ENCODE measurements around the gene ERICH3.
"Not testable (repeated sequence)": the region's sequence is repeated elsewhere in the genome, so short reads cannot be mapped to it uniquely, and the experiment has no call there.

Gene ERICH3

DNA sequence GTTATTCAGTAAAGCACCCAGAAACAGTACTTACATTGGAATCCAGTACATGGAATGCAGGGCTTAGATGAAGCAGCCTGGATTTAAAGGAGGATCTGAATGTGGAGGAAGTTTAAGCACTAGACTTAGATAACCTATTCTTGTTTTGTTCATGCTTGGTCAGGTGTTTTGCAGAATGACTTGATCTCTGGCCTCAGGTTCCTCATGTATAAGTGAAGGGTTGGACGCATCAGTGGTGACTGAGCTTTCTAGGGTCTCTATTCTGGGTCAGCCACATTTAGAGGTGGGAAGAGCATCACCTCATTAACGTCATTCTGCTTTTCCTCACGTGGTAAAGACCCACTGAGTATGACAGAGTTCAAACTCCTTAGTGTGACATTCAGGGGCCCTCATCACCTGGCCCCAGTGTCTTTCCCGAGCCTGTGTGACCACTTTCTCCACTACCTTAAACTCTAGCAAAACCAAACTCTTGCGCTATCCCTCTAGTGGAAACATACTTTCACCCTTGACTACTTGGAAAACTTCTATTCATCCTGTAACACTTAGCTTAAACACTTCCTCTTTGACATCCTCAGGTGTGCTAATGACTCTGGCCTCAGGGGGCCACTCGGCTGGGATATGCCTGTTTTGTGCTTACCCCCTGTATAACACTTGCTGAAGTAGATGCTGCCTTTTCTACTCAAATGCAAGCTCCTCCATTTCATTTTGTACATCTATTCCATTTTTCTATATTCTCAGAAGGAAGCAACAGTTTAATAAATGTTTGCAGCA, 871 bp upstream of the ERICH3 start:
- DNase-seq, result no peak

DNA sequence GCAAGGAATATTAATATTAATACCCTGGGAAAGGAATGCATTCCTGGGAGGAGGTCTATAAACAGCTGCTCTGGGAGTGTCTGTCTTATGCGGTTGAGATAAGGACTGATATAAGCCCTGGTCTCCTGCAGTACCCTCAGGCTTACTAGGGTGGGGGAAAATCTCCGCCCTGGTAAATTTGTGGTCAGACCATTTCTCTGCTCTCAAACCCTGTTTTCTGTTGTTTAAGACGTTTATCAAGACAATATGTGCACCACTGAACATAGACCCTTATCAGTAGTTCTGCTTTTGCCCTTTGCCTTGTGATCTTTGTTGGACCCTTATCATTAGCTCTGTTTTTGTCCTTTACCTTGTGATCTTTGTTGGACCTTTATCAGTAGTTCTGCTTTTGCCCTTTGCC, 2.7 kb downstream of the ERICH3 start:
- DNase-seq, result not testable (repeated sequence)

DNA sequence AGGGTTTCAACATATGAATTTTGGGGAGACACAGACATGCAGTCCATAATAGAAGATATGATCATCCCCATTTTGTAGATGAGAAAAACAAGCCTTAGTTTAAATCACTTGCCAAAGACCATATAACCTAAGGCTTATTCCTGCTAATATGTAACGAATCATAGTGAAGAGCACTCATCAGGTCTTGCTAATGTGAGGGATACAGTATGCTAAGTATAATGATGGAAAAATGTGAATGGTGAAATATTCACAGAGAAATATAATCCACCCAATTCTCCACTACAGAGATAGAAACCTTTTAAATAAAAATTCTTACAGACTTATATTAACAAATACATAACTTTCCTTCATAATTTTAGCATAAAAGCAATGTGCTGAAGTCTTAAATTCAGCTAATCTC, 18.9 kb downstream of the ERICH3 start:
- DNase-seq, result no peak

DNA sequence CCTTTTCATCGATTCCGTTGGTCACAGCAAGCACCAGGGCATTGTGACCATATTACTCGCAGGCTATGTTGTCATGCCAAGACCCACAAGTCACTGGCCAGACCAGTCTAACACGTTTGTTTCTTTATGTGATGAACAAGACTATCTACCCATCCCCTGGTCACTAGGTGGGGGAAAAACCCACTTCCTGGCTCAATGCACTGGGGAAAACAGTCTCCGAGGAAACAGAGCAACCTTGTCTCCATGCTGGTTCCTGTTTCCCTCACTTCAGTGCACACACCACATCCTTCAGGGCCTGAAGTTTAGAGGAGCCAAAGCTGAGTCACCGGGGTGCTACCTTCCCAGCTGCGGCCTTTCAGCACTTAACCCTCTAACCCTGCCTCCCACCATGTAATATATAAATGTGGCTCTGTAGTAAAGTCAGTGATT, 20.9 kb downstream of the ERICH3 start:
- DNase-seq, result no peak

DNA sequence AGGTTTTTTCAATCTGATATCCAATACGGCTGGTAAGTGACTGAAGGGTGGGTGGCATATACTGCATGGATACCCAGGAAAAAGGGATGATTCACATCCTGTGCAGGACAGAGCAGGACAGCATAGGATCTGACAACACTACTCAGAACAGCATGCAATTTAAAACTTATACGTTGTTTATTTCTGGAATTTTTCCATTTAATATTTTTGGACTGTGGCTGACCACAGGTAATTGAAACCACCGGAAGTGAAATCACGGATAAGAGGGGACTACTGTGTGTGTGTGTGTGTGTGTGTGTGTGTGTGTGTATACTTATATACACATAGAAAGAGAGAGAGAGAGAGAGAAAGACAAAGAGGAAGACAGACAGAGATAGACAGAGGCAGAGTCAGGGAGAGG, 23.0 kb downstream of the ERICH3 start:
- no peak for DNase-seq

DNA sequence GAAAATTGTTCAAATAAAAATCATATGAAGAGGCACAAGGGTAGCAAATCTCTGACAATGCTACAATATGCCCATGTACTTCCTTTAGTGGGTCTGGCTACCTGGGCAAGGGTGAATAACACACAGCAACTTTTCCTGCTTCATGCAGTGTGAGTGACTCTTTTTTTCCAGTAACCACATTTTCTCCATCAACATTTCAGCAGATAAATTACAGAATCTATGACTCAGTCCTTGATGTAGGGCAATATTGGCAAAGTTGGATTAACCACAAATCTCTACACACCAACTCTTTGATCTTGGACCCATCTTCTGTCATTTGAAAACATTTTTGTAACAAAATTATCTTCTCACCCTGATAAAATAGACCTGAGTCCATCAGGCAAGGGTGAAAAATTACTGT, 31.7 kb downstream of the ERICH3 start:
- DNase-seq, result no peak

DNA sequence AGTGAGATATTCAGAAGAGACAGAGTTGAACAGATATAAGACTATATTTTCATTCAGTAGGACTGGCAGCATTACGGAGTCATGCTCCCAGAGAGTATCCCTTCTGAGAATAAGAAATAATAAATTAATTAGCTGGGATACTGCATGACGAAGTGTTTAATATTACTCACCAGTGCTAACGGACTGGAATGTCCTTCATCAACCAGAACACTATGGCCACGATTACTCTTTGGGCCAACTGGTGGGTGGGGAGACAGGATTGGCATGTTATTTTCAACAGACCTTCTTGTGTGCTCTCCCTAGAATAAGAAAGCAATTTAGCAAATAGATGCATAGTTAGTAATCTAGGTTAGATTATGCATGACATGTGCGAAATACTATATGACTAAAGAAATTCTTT, 32.4 kb downstream of the ERICH3 start:
- no peak for DNase-seq

DNA sequence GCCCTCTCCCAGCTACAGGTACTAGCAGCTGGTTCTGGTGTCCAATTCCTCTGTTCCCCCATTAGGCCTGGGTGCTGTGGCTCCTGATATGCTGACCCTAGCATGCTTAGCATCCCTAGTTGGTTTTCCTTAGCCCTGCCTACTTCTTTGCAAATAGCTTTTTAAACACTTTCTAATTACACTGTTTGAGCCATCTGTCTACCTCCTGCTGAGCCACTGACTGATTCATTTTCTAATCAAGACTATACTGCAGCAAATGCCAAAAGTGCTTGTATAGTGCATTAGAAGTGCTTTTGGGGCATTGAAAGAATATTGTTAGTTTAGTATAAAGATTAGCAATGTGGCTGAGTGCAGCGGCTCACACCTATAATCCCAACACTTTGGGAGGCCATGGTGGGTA, 36.3 kb downstream of the ERICH3 start:
- DNase-seq, result no peak

DNA sequence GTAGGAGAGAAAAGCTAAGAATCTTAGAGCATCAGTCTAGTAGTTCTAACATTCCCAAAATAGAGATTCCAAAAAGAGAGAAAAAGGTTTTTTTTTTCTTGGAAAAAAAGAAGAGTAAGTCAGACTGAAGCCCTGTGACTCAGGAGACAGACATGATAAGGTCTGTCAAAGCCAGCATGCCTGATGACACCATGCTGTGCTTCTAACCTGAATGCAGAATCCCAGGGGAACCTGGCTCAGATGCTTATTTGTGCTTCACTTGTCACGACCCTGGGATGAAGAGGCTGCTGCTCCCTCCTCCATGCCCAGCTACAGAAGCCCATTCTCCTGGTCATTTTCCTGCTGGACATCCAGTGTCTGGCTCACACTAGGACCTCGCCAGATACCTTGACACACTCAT, 44.3 kb downstream of the ERICH3 start:
- no peak for DNase-seq

DNA sequence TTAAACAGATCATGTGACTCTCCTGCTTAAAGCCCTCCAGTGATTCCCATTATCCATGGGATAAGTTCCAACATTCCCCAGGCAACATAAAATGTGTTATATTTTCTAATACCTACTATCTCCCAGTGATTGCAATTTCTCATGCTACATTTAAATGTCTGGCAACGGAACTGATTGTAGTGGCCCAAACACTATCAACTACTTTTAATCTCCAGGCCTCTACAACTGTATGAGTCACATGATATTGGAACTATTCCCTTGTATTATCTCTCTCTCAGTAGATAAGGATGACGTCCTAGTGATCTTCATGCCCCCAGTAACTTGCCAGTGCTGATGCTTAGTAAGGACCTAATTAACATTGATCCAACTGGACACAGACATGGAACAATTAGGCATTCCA, 49.9 kb downstream of the ERICH3 start:
- no peak for DNase-seq

DNA sequence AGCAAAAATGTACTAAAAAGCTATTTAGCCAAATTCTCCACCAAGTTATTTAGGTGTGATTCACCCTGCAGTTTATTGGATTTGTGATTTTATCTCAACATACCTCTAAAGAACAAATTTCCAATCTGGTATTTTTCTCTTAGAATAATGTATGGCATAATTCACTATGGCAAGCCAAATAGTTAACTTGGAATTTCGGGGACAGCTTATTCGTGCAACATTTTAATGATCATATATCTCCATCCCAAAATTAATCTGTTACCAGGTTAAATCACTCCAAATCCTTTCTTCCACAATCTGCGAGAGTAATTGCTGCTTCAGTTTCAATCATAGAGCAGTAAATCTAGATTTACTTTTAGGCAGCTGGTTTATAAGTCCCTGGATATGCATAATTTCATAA, 53.4 kb downstream of the ERICH3 start:
- DNase-seq, result no peak

DNA sequence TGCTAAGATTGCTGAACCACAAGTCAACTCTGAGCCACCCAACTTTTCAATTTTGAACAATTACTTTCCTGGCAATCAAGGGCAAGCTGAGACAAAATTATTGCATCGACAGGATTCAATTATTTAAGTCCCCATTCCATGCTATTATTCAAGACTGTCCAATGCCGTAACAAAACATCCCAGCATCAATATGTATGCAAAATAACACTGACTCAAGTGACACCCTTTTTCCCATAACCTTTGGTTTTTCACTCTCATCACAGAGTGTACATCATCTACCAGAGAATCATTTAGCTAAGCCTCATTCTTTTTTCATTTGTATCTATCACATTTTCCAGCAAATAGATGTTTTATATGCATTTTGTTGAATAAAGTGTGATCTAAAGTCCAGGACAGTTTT, 54.6 kb downstream of the ERICH3 start:
- DNase-seq, result no peak

DNA sequence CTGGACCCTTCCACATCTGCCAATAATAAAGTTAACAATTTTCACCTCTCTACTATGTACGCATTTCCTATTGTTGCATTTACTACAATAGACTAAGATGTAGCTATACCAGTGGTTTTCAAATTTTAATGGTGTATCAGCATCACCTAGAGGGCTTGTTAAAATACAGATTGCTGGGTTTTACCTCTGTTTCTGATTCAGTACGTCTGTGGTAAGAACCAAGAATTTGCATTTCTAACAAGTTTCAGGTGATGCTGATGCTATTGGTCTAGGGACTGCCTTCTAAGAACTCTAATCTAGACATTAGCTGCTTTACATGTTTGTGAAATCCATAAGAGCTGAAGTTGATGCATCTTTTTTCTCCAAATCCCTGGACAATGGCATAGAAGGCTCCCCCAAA, 59.7 kb downstream of the ERICH3 start:
- no peak for DNase-seq

DNA sequence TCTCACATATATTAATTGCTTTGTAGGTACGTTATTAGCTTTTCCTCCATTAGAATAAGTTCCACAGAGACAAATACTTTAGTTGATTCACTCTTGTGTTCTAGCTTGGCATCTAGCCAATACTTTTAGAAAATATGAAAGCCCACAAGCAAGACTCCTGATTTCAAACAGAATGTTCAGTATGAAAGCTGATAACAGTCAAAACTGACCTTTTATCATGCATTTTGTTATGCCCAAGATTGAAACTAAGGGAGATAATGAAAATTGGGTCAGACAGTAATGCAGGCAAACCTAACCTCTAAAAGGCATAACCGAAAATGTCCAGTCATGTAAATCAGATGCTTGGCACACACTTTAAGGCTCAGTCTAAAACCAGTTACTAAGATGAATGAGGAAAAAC, 61.7 kb downstream of the ERICH3 start:
- no peak for DNase-seq

DNA sequence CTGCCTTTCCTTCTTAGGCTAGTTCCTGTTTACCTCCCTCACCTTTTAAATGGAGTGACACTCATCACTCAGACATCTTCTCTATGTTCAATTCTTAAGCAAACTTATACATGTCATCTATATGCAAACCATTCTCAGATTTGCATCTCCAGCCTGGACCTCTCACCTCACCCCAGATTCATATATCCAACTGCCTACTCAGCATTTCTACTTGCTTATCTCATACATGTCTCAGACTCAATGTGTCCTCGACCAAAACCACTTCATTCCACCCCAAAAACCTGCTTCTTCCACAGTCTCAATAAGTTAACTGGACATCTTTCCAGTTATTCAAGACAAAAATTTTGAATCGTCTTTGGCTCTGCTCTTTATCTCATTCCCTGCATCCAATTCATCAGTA, 62.6 kb downstream of the ERICH3 start:
- DNase-seq, result no peak

DNA sequence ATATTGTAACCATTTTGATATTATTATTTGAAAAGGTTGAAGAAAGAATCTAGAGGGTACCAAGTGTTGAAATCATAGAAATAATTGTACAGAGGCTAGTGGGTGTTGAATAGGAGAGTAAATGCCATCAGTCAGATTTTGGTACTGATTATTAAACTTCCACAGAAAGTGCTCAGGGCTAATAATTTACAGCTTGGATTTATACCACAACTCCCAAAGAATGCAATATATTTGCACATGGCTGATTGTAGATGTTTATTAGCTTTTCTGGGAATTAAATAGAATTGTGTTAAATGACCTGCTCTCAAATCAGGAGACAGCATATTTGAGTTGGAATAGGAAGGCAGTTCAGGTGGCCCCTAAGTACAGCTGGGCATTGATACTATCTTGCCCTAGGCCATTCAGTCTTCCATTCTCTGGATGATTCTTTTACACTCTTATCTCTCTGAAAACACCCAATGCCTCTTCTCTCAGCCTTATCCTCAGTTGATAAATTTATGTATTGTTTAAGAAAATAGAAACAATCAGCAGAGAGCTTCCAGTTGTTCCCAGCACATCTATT, 63.7 kb downstream of the ERICH3 start:
- no peak for DNase-seq

DNA sequence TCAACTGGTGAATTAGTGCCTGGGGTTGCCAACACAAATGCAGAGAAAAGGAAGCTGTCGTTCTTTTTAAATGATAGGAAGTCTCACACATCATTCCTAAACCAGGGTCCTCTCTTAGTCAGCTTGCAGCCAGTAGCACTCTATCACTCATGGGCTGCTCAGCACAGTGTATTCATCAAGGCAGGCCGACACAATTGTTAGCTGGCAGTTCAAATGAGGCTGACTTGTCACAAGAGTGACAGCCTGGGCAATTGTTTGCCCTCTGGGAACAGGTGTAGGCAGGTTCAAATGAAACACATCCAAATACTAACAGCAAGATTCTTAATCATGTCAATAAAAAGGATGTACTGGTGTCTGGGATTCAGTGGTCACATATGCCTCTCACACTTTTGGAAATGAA, 76.9 kb downstream of the ERICH3 start:
- no peak for DNase-seq

DNA sequence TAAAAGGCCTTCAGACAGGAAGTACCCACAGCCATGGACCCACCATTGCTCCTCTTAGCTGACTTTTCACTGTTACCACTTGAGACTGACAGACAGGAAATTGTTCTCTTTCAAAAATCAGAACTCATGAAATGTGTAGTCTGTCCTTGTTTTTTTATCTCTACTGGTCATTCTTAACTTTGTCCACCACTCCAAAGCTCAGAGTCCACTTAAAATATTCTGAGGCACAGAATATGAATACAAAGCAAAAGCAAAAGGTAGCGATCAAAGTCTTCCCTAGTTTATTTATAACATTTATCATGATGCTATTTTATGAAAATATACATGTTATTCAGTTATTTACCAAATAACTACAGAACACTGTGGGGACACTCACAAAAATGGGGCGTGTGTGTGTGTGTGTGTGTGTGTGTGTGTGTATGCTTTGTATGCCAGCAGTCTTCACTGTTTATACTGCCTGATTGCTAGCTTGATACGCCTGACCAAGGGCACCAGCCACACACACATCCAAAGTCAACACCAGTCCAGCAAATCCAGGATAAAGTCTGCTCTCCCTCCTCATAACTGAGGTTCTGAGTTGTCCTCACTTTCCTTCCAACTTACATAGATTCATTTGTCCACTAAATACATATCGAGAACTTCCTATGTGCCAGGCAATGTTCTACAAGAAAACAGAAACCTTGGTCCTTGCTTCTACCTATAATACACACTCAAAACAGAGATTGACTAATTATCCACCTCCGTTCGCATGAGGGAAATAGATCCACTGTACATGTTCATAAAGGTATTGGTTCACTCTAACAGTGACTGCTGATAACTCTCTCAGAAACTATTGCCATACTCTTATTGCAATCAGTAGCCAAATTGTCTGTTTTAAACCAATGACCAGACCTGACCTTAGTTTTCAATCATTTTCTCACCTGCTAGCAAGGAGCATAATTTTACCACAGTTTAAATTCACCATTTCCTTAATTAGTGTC, 79.4 kb downstream of the ERICH3 start:
- no peak for DNase-seq

DNA sequence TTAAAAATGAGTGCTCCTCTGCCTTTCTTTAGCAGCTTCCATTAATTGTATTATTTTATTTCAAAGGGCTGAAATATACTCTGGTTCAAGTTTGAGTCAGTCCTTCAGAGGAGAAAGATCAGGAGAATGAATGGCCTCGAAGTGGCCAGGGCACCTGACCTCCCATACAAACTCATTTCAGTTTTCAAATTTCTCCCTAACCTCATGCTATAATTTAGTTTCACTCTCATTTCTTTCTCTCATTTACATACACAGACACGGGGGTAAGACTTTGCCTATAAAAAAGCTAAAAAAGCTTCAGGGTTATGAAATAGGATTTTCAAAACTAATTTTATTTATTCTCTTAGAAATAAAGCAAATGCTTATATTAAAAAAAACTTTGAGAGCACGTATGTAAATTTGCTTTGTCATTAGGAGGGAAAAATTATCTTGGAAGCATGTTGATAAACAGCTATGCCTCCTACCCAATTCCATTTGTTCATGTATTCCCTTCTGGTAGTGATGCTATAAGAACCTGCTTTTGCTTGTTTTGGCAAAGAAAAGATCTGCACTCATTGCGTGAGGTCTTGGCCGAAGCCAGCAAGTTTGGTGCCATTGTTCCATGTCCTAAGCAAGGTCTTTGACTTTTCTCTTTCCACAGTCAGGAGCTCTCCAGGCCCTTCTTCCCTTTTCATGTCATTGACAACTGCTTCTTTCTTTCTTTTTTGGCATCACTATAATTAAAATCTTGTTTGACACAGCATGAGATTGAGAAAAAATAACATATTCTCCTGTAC, 80.8 kb downstream of the ERICH3 start:
- no peak for DNase-seq

DNA sequence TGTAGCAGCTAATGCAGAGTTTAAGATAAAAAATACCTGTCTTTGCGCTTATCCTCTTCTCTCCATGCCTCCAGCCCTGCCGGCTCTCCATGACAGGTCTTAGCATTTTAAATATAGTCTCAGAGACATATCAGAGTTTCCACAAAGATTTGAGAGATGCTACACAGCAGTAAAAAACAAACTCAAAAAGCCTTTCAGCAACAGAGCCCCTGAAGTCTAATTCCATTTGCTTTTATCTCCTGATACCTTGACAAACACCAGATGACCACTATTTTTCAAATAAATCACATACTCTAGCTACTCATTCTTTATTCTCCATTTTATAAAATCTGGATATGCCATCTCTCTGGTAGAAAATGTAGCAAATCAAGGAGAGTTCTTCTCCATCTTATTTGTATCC, 81.6 kb downstream of the ERICH3 start:
- DNase-seq, result no peak

DNA sequence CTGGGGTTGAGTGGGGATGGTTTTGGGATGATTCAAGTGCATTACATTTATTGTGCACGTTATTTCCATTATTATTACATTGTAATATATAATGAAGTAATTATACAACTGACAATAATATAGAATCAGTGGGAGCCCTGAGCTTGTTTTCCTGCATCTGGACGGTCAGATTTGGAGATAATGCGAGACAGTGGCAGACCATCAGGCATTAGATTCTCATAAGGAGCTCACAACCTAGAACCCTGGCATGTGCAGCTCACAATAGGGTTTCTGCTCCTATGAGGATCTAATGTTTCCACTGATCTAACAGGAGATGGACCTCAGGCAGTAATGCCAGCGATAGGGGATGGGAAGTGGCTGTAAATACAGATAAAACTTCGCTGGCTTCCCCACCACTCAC, 83.3 kb downstream of the ERICH3 start:
- DNase-seq, result no peak

DNA sequence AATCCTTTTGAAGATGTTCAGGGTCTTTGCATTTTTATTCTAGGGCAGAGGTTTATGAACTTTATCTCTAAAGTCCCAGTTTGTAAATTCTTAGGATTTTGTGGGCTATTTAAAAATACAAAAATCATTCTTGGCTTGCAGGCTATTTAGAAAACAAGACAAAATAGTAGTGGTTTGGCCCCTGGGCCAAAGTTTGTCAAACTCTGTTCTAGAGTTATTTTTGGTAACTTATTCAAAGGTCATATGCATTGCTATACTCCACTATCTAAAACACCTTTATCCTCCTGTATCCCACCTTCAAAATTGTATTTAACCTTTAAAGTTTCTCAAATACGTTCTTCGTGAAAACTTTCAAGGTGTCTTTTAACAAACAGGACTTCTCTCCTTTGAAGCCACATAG, 85.7 kb downstream of the ERICH3 start:
- DNase-seq, result no peak

DNA sequence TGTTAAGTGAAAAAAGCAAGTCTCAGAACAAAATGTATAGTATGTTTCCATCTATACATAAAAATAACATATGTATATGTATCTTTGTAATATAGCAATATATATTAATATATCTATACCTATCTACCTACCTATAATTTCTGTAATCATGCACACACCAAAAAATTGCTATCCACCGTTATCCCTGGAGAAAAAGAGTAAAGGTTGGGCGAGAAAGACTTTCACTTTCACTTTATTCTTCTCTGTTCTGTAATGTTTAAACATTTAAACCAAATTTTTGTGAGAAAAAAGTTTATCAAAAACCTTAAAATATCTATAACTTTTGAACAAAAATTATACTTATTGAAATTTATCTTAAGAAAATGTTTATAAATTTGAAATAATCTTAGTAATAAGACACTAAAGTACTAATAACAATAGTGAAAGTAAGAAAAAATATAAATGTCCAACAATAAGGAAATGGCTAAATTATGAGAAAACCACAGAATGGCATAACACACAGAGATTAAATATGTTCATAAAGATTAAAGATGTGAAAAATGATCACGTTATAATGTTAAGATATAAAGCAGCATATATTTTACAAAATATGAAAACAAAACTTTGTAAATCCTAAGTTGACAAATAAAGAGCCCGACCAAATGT, 87.2 kb downstream of the ERICH3 start:
- DNase-seq, result no peak

Data from NCI-H2227 treated with DMSO at 0.1 percent for 48 hours (cell line).